NCI-H1092 treated with DMSO at 0.1 percent for 48 hours (cell line): ENCODE data around the gene LACRT.
"Not testable (repeated sequence)": the region's sequence is repeated elsewhere in the genome, so short reads cannot be mapped to it uniquely, and the experiment has no call there.

Experiments used
- DNase-seq: peaks from one replicate; lab custom pipeline; 2025; lab: John Stamatoyannopoulos, UW

Gene LACRT

GRCh38 chr12:54634795-54635194 is at the start of gene LACRT:
TSS of gene LACRT (minus strand) at chr12:54634895. CDS start at chr12:54634841, 54 bp downstream.
- DNase-seq: no peak

- peak; percentile 66 for DNase-seq
Observed at GRCh38 chr12:54683398-54683797, 48.7 kb upstream of the LACRT start.

GRCh38 chr12:54682674-54683073 is 48.0 kb upstream of the LACRT start:
- no peak for DNase-seq

GRCh38 chr12:54680374-54680773 is 45.7 kb upstream of the LACRT start:
- DNase-seq: no peak

GRCh38 chr12:54678131-54678530 is 43.4 kb upstream of the LACRT start:
- no peak for DNase-seq

- no peak for DNase-seq
Observed at GRCh38 chr12:54667945-54668344, 33.2 kb upstream of the LACRT start.

GRCh38 chr12:54666008-54666407 is 31.3 kb upstream of the LACRT start:
- no peak for DNase-seq

GRCh38 chr12:54665022-54665635 is 30.4 kb upstream of the LACRT start:
- not testable (repeated sequence) for DNase-seq

- DNase-seq: no peak
Observed at GRCh38 chr12:54663603-54664002, 28.9 kb upstream of the LACRT start.

GRCh38 chr12:54662026-54662425 is 27.3 kb upstream of the LACRT start:
- no peak for DNase-seq

- DNase-seq: peak; percentile 21
Observed at GRCh38 chr12:54661048-54661447, 26.4 kb upstream of the LACRT start.

GRCh38 chr12:54660320-54660962 is 25.7 kb upstream of the LACRT start:
- DNase-seq: no peak

- peak; percentile 84 for DNase-seq
Observed at GRCh38 chr12:54658306-54659264, 23.9 kb upstream of the LACRT start.

GRCh38 chr12:54657105-54657607 is 22.5 kb upstream of the LACRT start:
- no peak for DNase-seq

GRCh38 chr12:54654926-54655325 is 20.2 kb upstream of the LACRT start:
- DNase-seq: no peak

GRCh38 chr12:54653025-54653424 is 18.3 kb upstream of the LACRT start:
- DNase-seq: no peak

GRCh38 chr12:54650889-54651288 is 16.2 kb upstream of the LACRT start:
- no peak for DNase-seq

GRCh38 chr12:54650409-54650808 is 15.7 kb upstream of the LACRT start:
- no peak for DNase-seq

- no peak for DNase-seq
Observed at GRCh38 chr12:54649825-54650224, 15.1 kb upstream of the LACRT start.

- no peak for DNase-seq
Observed at GRCh38 chr12:54648265-54648664, 13.6 kb upstream of the LACRT start, which contains the start of gene DCD. TSS of gene DCD (minus strand) at chr12:54648365. CDS start at chr12:54648303, 62 bp downstream.

GRCh38 chr12:54641554-54641953 is 6.9 kb upstream of the LACRT start:
- DNase-seq: no peak

- no peak for DNase-seq
Observed at GRCh38 chr12:54641089-54641488, 6.4 kb upstream of the LACRT start.
